HT1080 (cell line): Measurements from ENCODE around the gene PFN3. TPM values are rescaled to one million over a fixed set of nuclear protein-coding genes. Genes with fewer than 3 reads are reported as not detected.
"Not testable (repeated sequence)": the region's sequence is repeated elsewhere in the genome, so short reads cannot be mapped to it uniquely, and the experiment has no call there.

Source experiments
- DNase-seq: peaks from one replicate; pipeline ENCODE4 v3.0.0-alpha.2; 2015; ENCODE audit warnings: low read depth
- total RNA-seq: library from RNA; depleted of rRNA; stranded (reverse); fragments of >200 nt; shearing (Covaris generic); gene quantifications from 2 replicates; pipeline ENCODE4 v1.2.3, GENCODE V29; 2014

PFN3 gene
- total RNA-seq, 1 experiment from 2014 or later: not detected

GRCh38 chr5:177425801-177426565, 25.5 kb upstream of the PFN3 start:
- DNase-seq: peak; percentile 100

GRCh38 chr5:177425196-177425800, 24.8 kb upstream of the PFN3 start:
- no peak for DNase-seq

DNA sequence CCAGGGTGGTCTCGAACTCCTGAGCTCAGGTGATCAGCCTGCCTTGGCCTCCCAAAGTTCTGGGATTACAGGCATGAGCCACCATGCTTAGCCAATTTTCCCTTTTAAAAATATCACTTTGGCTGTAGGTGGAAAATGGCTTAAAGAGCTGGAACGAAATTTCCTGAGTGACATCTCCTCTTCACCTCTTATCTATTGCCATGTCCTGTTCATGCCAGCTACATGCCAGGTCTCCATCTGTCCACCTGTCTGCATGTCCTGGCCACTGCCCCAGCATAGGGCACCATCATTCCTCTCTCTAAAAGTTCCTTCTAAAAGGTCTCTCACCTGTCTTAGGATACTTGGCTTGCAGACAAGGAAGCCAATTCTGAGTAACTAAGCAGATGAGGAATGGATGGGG, 23.2 kb upstream of the PFN3 start:
- no peak for DNase-seq

- no peak for DNase-seq
These were observed 20.8 kb upstream of the PFN3 start for GRCh38 chr5:177421062-177421798.

- not testable (repeated sequence) for DNase-seq
These were observed 20.0 kb upstream of the PFN3 start for GRCh38 chr5:177420472-177420871.

DNA sequence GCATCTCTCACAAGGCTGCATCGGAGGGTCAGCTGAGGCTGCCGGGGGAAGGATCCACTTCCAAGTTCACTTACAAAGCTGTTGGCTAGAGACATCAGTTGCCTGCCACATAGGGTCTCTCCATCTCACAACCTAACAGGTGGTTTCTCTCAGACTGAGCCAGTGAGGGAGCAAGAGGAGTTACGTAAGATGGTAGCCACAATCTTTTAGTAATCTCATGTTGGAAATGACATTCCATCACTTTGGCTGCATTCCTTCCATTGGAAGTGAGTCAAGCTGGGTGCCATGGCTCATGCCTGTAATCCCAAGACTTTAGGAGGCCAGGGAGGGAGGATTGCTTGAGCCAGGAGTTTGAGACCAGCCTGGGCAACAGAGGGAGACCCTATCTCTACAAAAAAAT, 18.6 kb upstream of the PFN3 start:
- no peak for DNase-seq

- DNase-seq: not testable (repeated sequence)
These were observed 16.6 kb upstream of the PFN3 start for GRCh38 chr5:177417081-177417480.

DNA sequence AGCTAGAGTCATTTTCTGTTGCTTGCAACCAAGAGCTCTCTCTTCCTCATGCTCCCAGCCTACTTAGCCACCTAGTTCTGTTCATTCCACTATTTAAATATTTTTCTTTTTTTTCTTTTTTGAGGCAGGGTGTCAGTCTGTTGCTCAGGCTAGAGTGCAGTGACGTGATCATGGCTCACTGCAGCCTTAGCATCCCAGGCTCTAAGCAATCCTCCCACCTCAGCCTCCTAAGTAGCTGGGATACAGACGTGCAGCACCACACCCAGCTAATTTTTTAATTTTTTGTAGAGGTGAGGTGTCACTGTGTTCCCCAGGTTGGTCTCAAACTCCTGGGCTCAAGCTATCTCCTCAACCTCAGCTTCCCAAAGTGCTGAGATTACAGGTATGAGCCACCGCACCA, 14.0 kb upstream of the PFN3 start:
- no peak for DNase-seq

GRCh38 chr5:177412603-177413233, 12.3 kb upstream of the PFN3 start:
- no peak for DNase-seq

GRCh38 chr5:177410575-177410974, 10.1 kb upstream of the PFN3 start:
- DNase-seq: no peak

DNA sequence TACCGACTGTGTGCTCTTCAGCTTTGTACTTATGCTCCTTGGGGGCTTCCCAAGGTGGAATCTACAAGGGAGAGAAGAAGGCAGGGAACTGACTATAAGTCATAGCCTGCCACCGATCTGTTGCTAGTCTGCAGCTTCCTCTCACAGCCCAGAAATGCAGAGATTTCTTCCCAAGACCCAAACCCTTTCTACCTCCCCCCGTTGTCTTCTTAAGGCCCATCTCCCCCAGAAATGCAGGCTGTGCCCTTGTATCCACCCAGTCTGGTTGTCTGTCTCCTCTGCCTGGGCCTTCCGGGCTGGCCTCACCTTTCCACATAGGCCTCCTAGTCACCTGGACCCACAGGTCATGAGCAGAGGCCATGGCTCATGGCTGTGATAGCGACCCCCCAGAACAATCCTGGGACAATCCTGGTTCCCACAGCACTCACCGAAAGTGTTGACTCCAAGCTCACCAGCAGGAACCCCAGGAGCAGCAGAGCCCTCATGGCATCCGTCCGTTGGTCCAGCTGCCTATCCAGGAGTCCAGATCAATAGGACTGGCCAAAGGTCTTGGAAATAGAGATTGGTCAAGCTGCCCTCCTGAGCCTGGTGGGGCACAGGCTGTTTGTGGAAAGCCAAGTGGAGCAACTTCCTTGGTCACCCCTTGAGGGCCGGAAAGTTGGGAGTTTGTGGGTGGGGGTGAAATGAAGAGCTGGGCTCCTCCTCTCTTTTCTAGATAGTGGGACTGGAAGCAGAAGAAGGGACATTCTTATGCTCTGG, 8.8 kb upstream of the PFN3 start, which contains the start of gene F12:
Gene F12, minus strand, starts transcription at position 522 of the 759 bp plus-strand sequence. Its CDS starts 37 bp downstream, at position 485.
- no peak for DNase-seq

- DNase-seq: no peak
These were observed 5.3 kb upstream of the PFN3 start for GRCh38 chr5:177405805-177406204.

GRCh38 chr5:177405312-177405711, 4.9 kb upstream of the PFN3 start:
- DNase-seq: no peak

GRCh38 chr5:177404641-177405179, 4.2 kb upstream of the PFN3 start:
- DNase-seq: no peak

GRCh38 chr5:177403792-177404640, 3.6 kb upstream of the PFN3 start:
- DNase-seq: peak; percentile 78

- no peak for DNase-seq
These were observed 2.8 kb upstream of the PFN3 start for GRCh38 chr5:177403102-177403791.

DNA sequence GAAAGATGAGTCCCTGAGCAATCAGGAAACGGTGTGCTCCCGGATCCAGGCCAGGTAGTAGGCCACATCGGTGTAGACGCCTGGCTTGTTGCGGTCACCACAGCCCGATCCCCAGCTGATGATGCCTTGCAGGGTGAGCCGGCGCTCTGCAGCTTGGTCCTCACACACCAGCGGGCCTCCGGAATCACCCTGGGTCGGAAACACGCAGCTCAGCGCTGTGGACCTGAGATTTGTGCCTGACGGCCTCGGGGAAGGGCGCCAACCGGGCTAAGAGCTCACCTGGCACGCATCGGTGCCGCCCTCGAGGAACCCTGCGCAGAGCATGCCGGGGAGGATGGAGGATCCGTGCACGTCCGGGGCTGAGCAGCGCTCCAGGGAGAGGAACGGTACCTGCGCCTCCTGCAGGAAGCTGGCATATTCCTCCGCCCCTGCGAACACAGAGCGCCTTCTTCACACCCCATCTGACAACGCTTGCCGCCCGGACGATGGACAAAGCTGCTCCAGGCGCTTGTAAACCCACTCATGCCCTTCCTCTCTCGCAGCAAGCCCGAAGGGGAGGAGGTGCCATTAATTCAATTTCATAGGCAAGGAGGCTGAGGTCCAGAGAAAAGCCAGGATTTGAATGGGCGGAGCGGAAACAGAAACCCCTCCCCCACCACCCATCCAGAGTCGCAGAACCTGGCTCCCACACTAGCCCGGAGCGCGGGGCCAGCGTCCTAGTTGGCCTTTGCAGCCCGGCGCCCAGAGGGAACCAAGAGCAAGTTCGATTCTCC, 2.0 kb upstream of the PFN3 start:
- DNase-seq: no peak

- no peak for DNase-seq
These were observed 2.5 kb downstream of the PFN3 start for GRCh38 chr5:177397875-177398390.
